Spleen (tissue), 11 donors: ENCODE measurements around the gene DDX52. TPM values are rescaled to one million over a fixed set of nuclear protein-coding genes. Genes with fewer than 3 reads are reported as not detected.

ENCODE experiments used
- DNase-seq: peaks from one replicate; pipeline ENCODE4 v3.0.0-alpha.2; 2020
- H3K27ac ChIP-seq, 8 donors: fragments of 200-600 bp; sonication (generic) in 7 of 8; 1 replicate in 4 of 8; 2 replicates in 4 of 8; pipeline versions ENCODE4 v1.5.0 to v1.8.0; 2016 to 2021; ENCODE audit warnings: inconsistent platforms in 4 of 8, mild to moderate bottlenecking in 4 of 8, moderate library complexity in 1 of 8
- H3K27me3 ChIP-seq, 7 donors: fragments of 200-600 bp; sonication (generic) in 6 of 7; replicated peaks in 1 of 7; 1 replicate in 4 of 7; 2 replicates in 3 of 7; pipeline versions ENCODE4 v1.5.0 to v1.8.0; 2016 to 2021; ENCODE audit warnings: inconsistent platforms in 3 of 7, mild to moderate bottlenecking in 1 of 7
- H3K36me3 ChIP-seq, 6 donors: fragments of 200-600 bp; sonication (generic) in 5 of 6; 1 replicate in 4 of 6; 2 replicates in 2 of 6; pipeline versions ENCODE4 v1.5.0 to v1.8.0; 2016 to 2021; ENCODE audit warnings: inconsistent platforms in 2 of 6
- H3K4me1 ChIP-seq, 6 donors: fragments of 200-600 bp; sonication (generic) in 5 of 6; 1 replicate in 3 of 6; 2 replicates in 3 of 6; pipeline versions ENCODE4 v1.5.0 to v1.8.0; 2016 to 2021; ENCODE audit warnings: inconsistent platforms in 3 of 6
- H3K4me3 ChIP-seq, 8 donors: fragments of 200-600 bp; sonication (generic) in 7 of 8; 1 replicate in 4 of 8; 2 replicates in 4 of 8; pipeline versions ENCODE4 v1.5.0 to v1.8.0; 2016 to 2021; ENCODE audit warnings: inconsistent platforms in 4 of 8, mild to moderate bottlenecking in 4 of 8, moderate library complexity in 2 of 8
- H3K9me3 ChIP-seq, 8 donors: fragments of 200-600 bp; sonication (generic) in 7 of 8; 1 replicate in 4 of 8; 2 replicates in 4 of 8; pipeline versions ENCODE4 v1.5.0 to v1.8.0; 2016 to 2021; ENCODE audit warnings: inconsistent platforms in 4 of 8
- CTCF ChIP-seq, 11 experiments: fragments of 200-600 bp in 7 of 11; fragments of 450-650 bp in 4 of 11; sonication (generic) in 4 of 11; IDR thresholded peaks in 8 of 11; conservative IDR thresholded peaks in 3 of 11; 1 replicate in 7 of 11; 2 replicates in 4 of 11; pipeline versions ENCODE4 v1.4.0 to v1.8.0; 2016 to 2021; ENCODE audit warnings: antibody characterized with exemption in 11 of 11, inconsistent platforms in 4 of 11, mild to moderate bottlenecking in 1 of 11
- POLR2A ChIP-seq, 3 donors: fragments of 450-650 bp; IDR thresholded peaks; one replicate each; pipeline ENCODE4 v1.5.1; 2017; ENCODE audit warnings: antibody characterized with exemption in 3 of 3, mild to moderate bottlenecking in 1 of 3
- POLR2AphosphoS5 ChIP-seq, 3 donors: sonication (generic); formaldehyde crosslinking; IDR thresholded peaks; one replicate each; pipeline ENCODE4 v1.5.1; 2017; ENCODE audit warnings: antibody characterized with exemption in 3 of 3
- WGBS, 5 donors: extraction: QIAGEN DNeasy Blood & Tissue Kit in 3 of 5; methylation state at CpG; one replicate each; pipeline versions ENCODE4 v1.1.5 to v1.1.7; 2013 to 2018; 5-methylcytosine and 5-hydroxymethylcytosine counted together
- intact Hi-C: fragments of 100-400 bp; cut with DNase I; formaldehyde crosslinking; loops from one replicate; pipeline ENCODE4 v1.15.0; 2023; ENCODE audit warnings: low total_unique reads
- polyA plus RNA-seq, 3 donors: library from polyadenylated mRNA; stranded (reverse); fragments of 200-250 nt; gene quantifications; one replicate each; pipeline ENCODE4 v1.2.1, GENCODE V29; 2013
- total RNA-seq, 7 donors: library from RNA; depleted of rRNA in 3 of 7; stranded (reverse); fragments of >200 nt in 3 of 7; fragmentation: NEBNext Ultra II Directional in 4 of 7; extraction: Animal tissue kit (Norgen Biotek cat#: 25700) in 4 of 7; gene quantifications; one replicate each; pipeline versions ENCODE4 v1.1.0 to v1.2.1, GENCODE V29; 2016 to 2021
- donor health status: healthy with polysubstance abuse.
- donor health status: DM: no; HTN: no; CAD: no; lungs with moderate emphysema.
- donor health status: DM: no; HTN: no; CAD: no.
- donor health status: Bipolar disorder and iron deficiency.
- donor health status: healthy.
- donor health status: DM: no; HTN: no; CAD: no.
- donor health status: DM: yes; HTN: yes; CAD: no.

The DDX52 gene
- total and polyA plus RNA-seq, 10 donors = 7.8 to 28.1 (median 19.7) TPM

- Histone ChIP-seq H3K36me3 (peaks cover 0 to 22% (median 6%) of the 10 kb centered on the region in 6 donors), H3K9me3 (no peaks in the 10 kb centered on the region), H3K27me3 (no peaks in the 10 kb centered on the region), H3K4me3 (peak overlapping the region; percentile 74 to 99 (median 90)), H3K4me1 (peaks cover 23 to 62% (median 52%) of the 10 kb centered on the region in 6 donors), H3K27ac (peak overlapping the region; percentile 83 to 99 (median 95))
- TF ChIP-seq CTCF (IDR thresholded peaks at IDR 0.05 in 8 of 11, conservative IDR thresholded peaks at IDR 0.05 in 3 of 11) = no peak
- no peak for TF ChIP-seq POLR2AphosphoS5 (IDR thresholded peaks at IDR 0.05)
- no peak for TF ChIP-seq POLR2A (IDR thresholded peaks at IDR 0.05)
- no peak for DNase-seq
- WGBS, 5 donors = 0 to 1% (median 1%) methylated on average over 21 to 26 of the region's 26 CpGs
- intact Hi-C loops = no loop called here
Measured at GRCh38 chr17:37608351-37609169, 34.7 kb downstream of the DDX52 start.

GRCh38 chr17:37607637-37608331 lies 35.5 kb downstream of the DDX52 start:
- Histone ChIP-seq H3K36me3 (peaks cover 0 to 22% (median under 1%) of the 10 kb centered on the region in 6 donors), H3K27me3 (no peaks in the 10 kb centered on the region), H3K9me3 (no peaks in the 10 kb centered on the region), H3K27ac (peak overlapping the region; percentile 83 to 99 (median 95)), H3K4me1 (peaks cover 26 to 70% (median 57%) of the 10 kb centered on the region in 6 donors), H3K4me3 (peak overlapping the region; percentile 74 to 99 (median 90))
- 36 to 61% (median 54%) methylated on average over 23 to 26 of the region's 26 CpGs for WGBS, 5 donors
- peak in 2 of 3 donors; percentile 31 to 61 for TF ChIP-seq POLR2AphosphoS5 (IDR thresholded peaks at IDR 0.05)
- no peak for TF ChIP-seq POLR2A (IDR thresholded peaks at IDR 0.05)
- intact Hi-C loops = no loop called here
- DNase-seq = peak; percentile 84

- H3K9me3 ChIP-seq = no peaks in the 10 kb centered on the region
- DNase-seq = no peak
- TF ChIP-seq POLR2A (IDR thresholded peaks at IDR 0.05) = no peak
- TF ChIP-seq POLR2AphosphoS5 (IDR thresholded peaks at IDR 0.05) = peak in 1 of 3 donors; percentile 85
- intact Hi-C loops = no loop called here
- peaks cover 26 to 86% (median 67%) of the 10 kb centered on the region in 6 donors for H3K4me1 ChIP-seq
- H3K36me3 ChIP-seq = peaks cover 0 to 29% (median under 1%) of the 10 kb centered on the region in 6 donors
- peak overlapping the region; percentile 5 to 99 (median 95) for H3K27ac ChIP-seq
- 36 to 45% (median 41%) methylated on average over 7 of the region's 7 CpGs for WGBS, 5 donors
- H3K27me3 ChIP-seq = no peaks in the 10 kb centered on the region
- H3K4me3 ChIP-seq = peak overlapping the region in 3 of 8 donors; percentile 3 to 21 (median 7)
Measured at GRCh38 chr17:37605813-37606505, 37.3 kb downstream of the DDX52 start.

GRCh38 chr17:37605081-37605480 lies 38.2 kb downstream of the DDX52 start:
- peaks cover 0 to 38% (median 9%) of the 10 kb centered on the region in 6 donors for H3K36me3 ChIP-seq
- no peak for DNase-seq
- TF ChIP-seq POLR2AphosphoS5 (IDR thresholded peaks at IDR 0.05) (no peak), CTCF (IDR thresholded peaks at IDR 0.05 in 8 of 11, conservative IDR thresholded peaks at IDR 0.05 in 3 of 11) (no peak), POLR2A (IDR thresholded peaks at IDR 0.05) (no peak)
- peaks cover 26 to 91% (median 66%) of the 10 kb centered on the region in 6 donors for H3K4me1 ChIP-seq
- H3K27me3 ChIP-seq = no peaks in the 10 kb centered on the region
- H3K9me3 ChIP-seq = no peaks in the 10 kb centered on the region
- 69 to 79% (median 74%) methylated on average over 4 of the region's 4 CpGs for WGBS, 5 donors
- intact Hi-C loops = no loop called here
- H3K4me3 ChIP-seq = peak overlapping the region in 1 of 8 donors; percentile 21
- peak overlapping the region in 6 of 8 donors; percentile 14 to 99 (median 96) for H3K27ac ChIP-seq
